IPS-NIHi11 (cell line): ENCODE data around the gene PPAT.

Experiments
- DNase-seq: peaks from one replicate; pipeline ENCODE4 v3.0.0; 2012; ENCODE audit warnings: mixed read lengths, low spot score

Gene PPAT

DNA sequence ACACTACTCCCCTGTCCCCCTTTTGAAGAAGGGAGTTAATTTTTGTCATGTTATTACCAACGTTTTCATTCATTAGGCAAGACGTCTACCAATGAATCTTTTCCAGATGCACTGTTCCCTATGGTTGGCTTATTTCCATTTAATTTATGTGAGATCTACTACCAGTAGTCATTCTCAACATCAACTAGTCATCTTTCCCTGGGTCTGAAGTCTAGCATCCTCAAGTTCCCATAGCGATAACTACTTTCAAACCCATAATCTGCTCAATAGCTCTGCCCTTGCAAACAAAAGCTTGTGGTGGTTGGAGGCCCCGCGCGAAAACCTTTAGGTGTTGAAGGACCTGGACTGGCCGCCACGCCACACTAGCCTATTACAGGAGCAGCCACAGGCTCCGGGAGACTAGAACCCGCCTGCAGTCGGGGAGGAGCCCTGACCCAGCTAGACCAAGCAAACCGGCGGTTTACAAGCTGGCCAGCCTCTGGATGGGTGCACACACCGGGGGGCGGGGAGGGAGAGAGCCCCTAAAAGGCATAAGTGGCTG lies 746 bp downstream of the PPAT start:
- DNase-seq, result peak; percentile 55

DNA sequence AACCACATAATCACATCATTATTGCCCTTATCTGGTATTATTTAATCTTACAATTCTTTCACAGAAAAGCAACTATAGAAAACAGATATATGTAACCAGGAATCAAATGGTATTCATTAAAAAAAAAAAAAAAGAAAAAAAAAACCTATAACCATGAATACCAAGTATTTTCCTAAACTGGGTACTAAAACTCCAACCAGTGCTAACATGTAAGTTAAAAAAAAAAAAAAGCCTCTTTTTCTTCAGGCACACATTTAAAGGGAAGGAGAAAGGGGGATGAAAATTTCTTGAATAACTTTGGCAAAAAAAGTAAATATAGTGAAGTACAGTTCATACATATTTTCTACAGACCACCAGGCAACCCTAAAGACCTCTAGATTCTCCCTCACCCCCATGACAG lies 2.1 kb downstream of the PPAT start:
- DNase-seq, result no peak

DNA sequence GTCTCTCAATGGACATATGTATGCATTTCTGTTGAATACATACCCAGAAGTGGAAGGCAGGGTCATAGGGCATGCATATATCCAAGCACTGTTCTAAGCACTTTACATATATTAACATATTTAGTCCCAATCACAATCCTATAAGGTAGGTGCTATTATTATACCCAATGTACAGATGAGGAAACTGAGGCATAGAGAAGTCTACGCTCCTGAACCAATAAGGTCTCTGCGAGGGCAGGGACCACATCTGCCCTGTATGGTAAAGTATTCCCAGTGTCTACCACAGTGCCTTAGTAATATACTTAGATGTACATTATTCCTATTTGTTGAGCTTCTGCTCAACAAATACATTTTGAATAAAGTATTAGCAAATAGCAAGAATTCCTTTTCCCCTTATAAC lies 5.2 kb downstream of the PPAT start:
- no peak for DNase-seq

DNA sequence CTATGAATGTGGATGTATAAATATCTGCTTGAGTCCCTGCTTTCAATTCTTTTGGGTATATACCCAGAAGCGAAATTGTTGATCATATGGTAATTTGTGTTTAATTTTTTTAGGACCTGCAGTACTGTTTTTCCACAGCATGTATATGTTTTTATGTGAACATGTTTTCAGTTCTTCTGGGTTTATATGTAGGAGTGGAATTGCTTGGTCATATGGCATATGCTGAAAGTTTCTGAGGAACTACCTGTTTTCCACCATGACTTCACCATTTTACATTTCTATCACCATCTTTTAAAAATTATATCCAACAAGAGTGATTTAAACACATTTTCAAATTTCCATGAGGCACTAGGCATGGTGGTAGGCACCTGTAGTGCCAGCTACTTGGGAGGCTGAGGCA lies 8.2 kb downstream of the PPAT start:
- DNase-seq, result no peak

DNA sequence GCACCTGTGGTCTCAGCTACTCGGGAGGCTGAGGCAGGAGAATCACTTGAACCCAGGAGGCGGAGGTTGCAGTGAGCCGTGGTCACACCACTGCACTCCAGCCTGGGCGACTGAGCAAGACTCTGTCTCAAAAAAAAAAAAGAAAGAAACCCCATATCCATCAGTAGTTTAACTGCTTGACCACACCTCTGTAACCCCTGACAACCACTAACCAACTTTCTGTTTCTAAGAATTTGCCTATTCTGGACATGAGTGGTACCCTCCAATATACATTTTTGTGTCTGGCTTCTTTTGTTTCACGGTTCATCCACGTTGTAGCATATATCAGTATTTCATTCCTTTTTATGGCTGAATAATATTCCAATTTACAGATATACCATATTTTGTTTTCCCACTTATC lies 9.1 kb downstream of the PPAT start:
- no peak for DNase-seq

DNA sequence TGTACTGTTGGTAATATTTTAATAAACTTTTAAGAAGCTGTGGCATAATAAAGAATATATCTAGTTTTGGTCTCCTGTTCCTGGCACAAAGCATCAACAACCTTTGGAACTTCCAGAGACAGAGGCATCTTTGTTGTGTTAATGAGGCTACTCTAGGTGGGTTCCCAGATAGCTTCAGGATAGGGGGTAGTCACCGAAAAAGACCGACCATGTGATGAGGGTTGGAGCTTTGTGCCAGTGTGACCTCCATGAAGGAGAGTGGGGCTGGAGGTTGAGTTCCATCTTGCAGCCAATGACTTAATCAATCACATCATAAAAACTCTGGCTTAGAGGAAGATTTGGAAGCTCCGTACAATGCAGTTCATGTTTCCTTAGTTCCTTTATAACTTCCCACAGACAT lies 9.9 kb downstream of the PPAT start:
- peak; percentile 51 for DNase-seq

DNA sequence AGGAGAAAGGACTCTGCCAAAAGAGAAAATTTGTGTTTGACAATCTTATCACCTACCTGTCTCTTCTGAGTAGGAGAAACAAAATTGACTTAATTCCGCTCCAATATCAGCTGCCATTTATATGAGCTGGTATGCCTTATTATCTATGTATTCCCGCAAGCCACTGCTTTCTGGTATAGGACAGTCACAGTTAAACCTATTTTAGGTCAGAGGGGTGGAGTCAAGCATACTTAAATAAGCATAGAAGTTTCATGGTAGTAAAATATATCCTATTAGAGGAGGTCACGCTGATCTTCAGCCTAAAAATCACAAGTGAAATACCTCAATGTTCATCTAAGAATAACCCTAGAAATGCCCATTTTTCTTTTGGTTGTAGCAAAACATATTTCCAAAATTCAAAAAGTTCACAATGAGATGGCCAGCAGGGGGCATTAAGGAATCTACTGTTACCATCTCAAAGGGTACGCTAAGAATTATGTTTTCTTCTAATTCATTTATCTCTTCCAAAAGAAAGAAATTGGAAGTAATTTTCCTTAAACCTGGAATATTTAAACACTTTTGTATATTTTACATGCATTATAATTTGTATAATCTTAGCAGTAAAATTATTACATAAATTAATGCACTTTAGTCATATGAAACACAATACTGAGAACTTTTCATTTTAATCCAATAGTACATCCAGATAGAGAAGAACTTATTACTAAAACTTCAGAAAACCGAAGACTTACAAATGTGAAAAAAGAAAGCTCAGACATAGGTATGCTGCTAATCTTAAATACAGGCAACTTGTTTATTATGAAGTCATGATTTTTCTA lies 10.5 kb downstream of the PPAT start:
- DNase-seq, result peak; percentile 7

DNA sequence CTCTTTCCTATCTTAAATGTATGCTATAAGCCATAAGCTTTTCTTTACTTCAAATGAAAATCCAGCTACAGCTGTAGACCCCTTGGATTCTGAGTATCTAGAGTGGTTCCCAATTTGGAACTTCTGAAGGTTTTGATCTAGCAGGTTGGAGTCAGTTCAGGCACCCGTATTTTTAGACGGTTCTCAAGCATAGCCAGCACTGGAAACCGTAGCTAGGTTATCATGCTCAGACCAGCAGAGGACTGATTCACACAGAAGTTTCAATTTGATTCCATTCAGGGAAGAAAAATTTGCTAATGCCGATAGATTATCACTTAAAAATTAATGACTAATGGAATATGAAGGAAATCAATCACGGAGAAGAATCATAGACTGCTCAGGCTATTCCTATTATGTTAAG lies 11.2 kb downstream of the PPAT start:
- DNase-seq, result no peak

DNA sequence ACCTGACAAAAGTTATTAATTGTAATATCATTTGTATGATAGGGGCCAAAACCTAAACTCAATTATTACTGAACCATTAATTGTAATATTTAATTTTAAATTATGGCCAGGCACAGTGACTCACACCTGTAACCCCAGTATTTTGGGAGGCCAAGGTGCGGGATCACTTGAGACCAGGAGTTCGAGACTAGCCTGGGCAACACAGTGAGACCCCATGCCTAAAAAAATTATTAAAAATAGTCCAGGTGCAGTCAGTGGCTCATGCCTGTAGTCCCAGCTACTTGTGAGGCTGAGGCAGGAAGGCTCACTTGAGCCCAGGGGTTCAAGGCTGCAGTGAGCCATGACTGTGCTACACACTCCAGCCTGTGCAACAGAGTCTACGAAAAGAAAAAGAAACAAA lies 18.0 kb downstream of the PPAT start:
- no peak for DNase-seq

DNA sequence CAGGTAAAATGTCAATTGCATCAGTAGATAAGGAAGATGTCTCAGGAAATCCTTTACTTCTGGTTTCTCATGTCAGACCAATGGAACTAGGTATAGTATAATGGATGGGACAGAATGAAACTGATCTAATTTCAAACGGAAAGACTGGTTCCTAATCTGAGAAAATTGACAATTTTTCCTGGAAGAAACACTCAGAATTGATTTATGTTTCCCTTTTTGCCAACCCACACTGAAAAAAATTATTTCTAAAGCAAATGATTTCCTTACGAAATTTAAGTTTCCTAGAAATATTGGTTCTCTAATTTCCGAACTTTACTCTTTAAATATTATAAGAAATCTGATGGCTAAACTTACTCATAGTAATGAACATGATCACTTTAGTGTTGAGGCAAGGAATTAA lies 19.1 kb downstream of the PPAT start:
- DNase-seq, result no peak

DNA sequence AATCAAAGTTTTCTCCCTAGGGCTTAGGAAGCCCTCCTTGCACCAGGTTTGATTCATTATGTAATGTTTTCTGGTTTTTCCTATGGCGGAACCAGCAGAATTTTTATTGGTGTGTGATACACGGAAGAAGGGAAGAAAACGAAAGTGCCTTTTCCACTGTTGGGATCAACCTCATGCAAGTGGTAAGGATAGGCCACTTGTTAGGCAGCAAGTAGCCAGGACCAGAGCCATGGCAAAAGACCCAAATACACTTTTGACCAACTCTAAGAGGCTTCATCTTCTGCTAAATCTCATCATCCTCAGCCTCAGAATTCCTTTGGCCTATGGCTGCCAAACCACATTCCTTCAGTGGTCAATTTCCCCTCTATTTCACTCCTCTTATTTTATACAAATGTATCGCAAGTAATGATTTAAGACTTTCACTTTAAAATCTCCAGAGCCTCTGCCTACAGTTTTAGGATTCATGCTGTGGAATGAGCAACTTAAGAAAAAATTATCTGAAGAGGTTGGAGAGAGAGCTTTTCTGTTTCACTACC lies 21.2 kb downstream of the PPAT start:
- no peak for DNase-seq

DNA sequence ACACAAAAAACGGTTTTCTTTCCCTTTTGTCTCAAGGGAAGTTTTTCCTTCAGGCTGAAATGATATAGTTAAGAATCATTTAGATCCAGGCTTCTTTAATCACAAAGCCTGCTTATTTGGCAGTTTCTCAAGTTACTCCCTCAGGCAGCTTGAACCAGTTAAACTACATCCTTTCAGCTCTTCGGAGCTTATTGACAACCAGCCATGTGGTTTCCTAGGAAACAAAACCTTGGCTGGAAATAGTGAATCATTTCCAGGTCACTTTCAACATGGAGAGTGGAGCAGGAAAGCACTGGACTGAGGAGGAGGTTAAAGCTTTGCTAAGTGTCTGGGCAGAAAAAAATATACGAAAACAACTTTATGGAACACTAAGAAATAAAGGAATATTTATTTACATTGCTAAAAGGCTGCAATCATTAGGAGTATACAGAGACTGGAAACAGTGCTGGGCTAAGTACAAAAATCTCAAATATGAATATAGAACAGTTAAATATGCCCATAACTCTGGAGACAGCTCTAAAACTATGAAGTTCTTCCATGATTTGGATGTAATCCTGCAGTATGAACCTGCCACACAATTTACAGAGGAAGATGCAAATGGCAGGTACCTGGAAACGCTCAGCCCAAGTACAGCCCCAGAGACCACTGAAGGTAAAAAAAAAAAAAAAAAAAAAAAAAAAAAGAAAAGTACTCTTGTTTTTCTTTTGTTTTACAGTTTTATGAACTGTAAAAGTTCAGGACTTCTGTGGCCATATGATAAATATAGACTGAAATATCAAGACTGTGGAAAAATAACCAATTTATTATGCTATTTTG lies 25.0 kb downstream of the PPAT start:
- peak; percentile 76 for DNase-seq

DNA sequence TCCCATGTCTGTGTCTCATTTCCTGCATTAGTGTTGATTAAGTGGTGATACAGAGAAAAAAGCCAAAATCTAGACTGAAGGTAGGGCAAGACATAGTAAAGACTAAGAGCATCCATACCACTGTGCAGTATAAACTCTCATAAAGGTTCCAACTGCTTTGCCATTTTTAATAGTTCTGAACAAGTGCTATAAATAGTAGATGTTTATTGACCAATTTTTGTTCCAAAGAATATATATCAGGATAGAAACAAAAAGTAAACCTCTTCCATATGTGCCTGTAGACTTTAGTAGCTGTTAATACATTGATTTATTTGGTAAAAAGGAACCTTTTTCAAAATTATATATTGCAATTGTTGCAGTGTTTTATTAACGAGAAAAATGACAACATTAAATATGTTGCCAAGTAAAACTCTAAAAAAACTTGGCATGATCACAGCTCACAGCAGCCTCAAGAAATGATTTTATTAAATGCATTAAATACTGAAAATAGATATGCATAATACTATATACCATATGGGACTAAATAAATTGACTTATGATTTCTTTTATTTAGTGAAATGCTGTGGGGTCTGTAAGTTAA lies 25.8 kb downstream of the PPAT start:
- DNase-seq, result no peak

DNA sequence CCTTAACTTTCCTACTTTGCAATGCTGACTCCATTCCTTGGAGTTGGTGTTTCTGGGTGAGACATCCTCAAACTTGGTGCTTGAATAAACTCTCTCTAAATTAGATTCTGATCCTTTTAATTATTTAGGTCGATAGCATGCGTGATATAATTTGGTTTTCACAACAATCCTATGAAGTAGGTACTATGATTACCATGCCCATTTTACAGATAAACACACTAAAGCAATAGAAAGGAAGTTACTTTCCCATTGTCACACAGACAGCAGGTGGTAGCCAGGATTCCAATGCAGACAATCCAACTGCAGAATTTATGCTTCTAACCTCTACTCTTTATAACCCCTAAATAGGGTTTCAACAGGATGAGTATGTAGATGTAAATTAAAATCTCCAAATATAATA lies 26.4 kb downstream of the PPAT start:
- no peak for DNase-seq

DNA sequence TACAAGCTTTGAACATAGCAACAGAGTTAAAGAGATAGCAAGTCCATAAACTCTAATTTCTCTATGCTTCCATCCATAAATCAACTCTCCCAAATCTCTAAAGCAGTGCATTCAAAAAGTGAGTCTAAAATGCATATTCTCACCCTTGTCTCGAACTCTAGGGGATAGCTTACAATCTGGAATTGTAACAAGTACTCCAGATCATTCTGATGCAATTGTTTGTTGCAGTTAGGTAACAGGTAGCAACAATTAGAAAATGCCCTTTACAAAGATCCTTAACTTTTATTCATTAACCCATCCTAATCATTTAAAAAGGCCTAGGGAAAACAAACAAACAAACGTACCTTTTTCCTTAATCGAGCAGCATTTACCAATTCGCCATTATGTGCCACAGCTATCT lies 29.3 kb downstream of the PPAT start:
- DNase-seq, result no peak

DNA sequence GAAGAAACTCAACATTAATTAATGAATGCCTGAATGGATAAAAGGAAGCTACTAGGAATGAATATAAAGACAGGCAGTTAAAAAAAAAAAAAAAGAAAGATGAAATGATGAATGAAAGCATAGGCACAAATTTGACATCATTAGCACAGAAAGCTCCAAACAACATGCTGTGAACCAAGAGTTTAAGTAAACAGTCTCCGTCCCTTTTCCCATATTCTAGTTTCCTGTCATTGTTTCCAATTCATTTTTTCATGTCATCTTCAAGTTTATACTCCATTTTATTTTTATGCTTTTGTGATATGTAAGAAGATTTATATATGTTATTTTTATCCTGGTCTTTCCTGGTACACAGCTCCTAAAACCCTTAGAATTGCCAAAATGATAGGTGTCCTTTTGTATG lies 30.4 kb downstream of the PPAT start:
- DNase-seq, result no peak

DNA sequence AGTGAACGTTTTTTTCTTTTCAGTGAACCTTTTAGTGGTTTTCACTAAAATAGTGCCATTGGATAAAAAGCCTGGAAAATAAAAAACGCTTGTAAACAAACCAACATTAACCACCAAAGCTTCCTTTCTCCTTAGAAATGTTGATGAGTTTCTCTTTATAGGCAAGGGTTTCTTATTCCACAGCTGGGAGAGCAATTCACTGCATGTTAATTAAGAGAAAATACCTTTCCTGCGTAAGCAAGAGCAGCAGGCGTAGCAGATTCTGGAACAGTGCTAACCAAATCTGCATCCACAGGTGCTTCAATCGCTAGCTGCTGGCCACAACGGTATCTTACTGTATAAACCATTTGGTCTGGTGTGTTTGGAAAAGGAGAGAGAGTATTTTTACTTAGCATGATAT lies 34.9 kb downstream of the PPAT start:
- no peak for DNase-seq

DNA sequence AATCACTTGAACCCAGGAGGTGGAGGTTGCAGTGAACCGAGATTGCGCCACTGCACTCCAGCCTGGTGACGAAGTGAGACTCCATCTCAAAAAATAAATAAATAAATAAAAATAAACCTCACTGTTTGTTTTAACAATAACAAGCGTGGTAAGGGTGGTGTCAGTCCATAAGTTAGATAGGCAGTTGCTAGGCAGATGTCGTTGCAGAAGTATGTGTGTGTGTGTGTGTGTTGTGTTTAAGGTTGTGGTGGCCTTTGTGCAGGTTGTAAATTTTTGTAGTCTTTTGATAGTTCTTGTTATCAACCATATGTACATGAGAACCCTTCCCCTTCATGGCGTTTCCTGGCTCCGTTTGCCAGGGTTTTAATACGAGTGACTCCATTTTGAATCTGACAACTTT lies 44.1 kb downstream of the PPAT start:
- no peak for DNase-seq

DNA sequence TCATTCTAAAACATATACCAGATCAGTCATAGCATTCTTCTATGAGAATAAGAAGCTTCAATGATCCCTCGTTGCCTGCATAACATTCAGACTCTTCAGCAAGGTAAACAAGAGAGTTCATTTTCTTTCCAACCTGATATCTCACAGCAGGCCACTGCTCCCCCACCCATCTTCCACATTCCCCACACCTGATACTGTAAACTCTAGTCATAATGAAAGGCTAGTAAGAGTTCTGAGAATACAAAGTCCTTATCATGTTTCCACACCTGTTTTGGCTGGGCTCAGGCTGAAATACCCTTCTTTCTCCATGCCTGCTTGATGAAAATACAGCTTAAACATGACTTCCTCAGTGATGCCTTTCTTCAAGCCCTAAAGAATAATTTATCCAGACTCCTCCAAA lies 45.9 kb downstream of the PPAT start:
- no peak for DNase-seq

DNA sequence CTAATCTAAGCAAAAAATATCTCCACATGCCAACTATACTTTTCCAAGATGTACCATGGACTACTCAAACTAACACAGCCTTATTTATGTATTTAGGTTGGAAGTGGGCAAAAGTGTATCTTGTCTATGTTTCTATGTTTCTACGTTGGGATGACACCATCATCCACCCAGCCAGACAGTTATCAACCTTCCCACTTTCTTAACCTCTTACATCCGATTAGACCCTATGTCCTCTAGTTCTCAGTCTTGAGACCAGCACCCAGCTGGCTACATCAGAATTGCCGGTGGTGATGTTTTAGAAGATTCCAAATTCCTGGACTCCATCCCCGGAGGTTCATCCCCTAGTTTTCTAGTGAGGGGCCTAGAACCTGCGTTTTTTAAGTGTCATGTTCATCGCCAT lies 47.1 kb downstream of the PPAT start:
- DNase-seq, result no peak

DNA sequence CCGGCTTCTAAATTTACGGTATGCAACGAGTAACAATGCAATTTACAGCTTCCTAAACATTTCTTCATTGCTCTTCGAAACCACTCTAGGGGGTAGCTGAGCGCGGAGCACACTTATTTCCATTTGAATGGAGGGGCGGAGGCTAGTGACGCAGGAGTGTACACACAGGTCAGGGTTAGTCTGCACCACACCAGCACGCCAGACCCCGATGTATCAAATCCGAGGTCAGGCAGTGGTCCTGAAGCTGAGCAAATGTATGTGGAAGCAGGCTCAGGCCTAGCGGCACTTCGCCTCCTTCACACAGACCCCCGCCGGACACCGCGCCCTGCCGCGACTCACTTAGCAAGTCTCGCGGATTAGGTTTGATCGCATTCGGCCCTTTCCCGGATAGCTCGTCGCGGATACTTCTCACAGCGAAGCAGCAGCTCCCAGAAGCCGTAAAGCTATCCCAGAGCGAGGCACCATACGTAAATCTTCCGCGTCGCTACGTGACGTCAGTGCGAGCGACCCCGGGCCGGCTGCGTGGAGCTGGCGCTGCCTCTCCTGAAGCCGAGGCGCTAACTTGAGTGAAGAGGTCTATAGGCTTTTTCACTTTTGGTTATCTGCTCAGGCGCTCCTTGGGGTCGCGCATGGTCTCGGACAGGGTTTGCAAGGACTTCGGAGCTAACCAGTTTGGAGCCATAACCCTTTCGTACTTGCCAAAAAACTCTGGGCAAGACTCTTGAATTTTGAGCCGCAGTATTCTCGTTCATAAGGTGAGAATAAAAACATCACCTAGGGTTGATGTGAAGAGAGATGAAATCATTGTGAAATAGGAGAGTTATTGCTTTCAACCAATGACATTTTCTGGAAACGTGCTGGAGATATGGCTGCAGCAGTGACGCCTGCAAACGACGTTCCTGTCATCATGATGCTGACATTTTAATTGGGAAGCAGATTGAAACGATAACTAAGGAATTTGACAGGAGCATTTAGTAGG lies 48.1 kb downstream of the PPAT start, which contains the start of gene AASDH:
Gene AASDH (minus strand): TSS at position 469 of the 979 bp plus-strand sequence. CDS start 3,192 bp downstream, outside the sequence.
- DNase-seq, result peak; percentile 96
